Esophagus (tissue), 2 donors: ENCODE results near the gene CD3D. TPM values are rescaled to one million over a fixed set of nuclear protein-coding genes. Genes with fewer than 3 reads are reported as not detected.

ENCODE experiments used
- H3K27ac ChIP-seq, 2 donors: one replicate each; pipeline ENCODE4 v1.5.1; 2013; ENCODE audit warnings: low read depth in 2 of 2, mild to moderate bottlenecking in 2 of 2, inconsistent platforms in 1 of 2, low read length in 1 of 2, moderate library complexity in 1 of 2
- H3K27me3 ChIP-seq, 2 donors: one replicate each; pipeline ENCODE4 v1.6.1; 2013; ENCODE audit warnings: low read length in 2 of 2, control low read depth in 1 of 2, mild to moderate bottlenecking in 1 of 2; ENCODE audit not compliant: insufficient read depth in 2 of 2, control insufficient read depth in 1 of 2
- H3K36me3 ChIP-seq, 2 donors: one replicate each; pipeline ENCODE4 v1.6.1; 2013; ENCODE audit warnings: low read length in 1 of 2; ENCODE audit not compliant: control insufficient read depth in 2 of 2, insufficient read depth in 2 of 2
- H3K4me1 ChIP-seq, 2 donors: one replicate each; pipeline ENCODE4 v1.6.1; 2013; ENCODE audit warnings: low read length in 1 of 2; ENCODE audit not compliant: control insufficient read depth in 2 of 2, insufficient read depth in 2 of 2
- H3K4me3 ChIP-seq, 2 donors: one replicate each; pipeline ENCODE4 v1.5.1; 2013; ENCODE audit warnings: low read length in 2 of 2, mild to moderate bottlenecking in 2 of 2, low read depth in 1 of 2, moderate library complexity in 1 of 2
- H3K9me3 ChIP-seq, 2 donors: one replicate each; pipeline ENCODE4 v1.6.1; 2013; ENCODE audit warnings: mild to moderate bottlenecking in 2 of 2, low read depth in 1 of 2, low read length in 1 of 2, moderate library complexity in 1 of 2; ENCODE audit not compliant: control insufficient read depth in 2 of 2, insufficient read depth in 1 of 2
- WGBS, 2 donors: extraction: QIAGEN DNeasy Blood & Tissue Kit; methylation state at CpG; one replicate each; pipeline ENCODE4 v1.1.7; 2013; 5-methylcytosine and 5-hydroxymethylcytosine counted together
- polyA plus RNA-seq, 2 donors: library from polyadenylated mRNA; stranded (reverse); fragments of 200-250 nt; gene quantifications; one replicate each; pipeline ENCODE4 v1.2.3, GENCODE V29; 2013
- donor health status: healthy with polysubstance abuse.
- donor health status: Bipolar disorder and iron deficiency.

Gene CD3D
- polyA plus RNA-seq, 2 donors = 2.2 to 5.3 TPM

DNA sequence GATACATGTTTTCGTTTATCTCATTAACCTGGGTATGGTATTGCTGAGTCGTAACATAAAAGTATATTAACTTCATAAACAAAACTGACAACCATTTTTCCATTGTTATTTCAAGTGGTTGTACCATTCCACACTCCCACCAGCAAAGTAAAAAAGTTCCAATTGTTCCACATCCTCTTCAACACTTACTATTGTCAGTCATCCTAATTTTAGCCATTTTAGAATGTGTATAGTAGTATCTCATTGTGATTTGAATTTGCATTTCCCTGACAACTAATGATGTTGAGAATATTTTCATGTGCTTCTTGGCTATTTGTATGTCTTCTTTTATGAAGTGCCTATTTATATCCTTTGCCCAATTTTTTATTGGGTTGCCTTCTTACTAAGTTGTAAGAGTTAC is 48.5 kb downstream of the CD3D start:
- H3K9me3 ChIP-seq = no peaks in the 10 kb centered on the region
- WGBS, 2 donors = 89 to 92% methylated on average over 2 of the region's 2 CpGs
- no peaks in the 10 kb centered on the region for H3K27me3 ChIP-seq
- H3K4me3 ChIP-seq = no peak overlapping the region
- H3K36me3 ChIP-seq = no peaks in the 10 kb centered on the region
- H3K4me1 ChIP-seq = no peaks in the 10 kb centered on the region
- H3K27ac ChIP-seq = no peak overlapping the region

- Histone ChIP-seq H3K36me3 (no peaks in the 10 kb centered on the region), H3K27me3 (no peaks in the 10 kb centered on the region), H3K4me3 (no peak overlapping the region), H3K4me1 (no peaks in the 10 kb centered on the region), H3K27ac (no peak overlapping the region), H3K9me3 (no peaks in the 10 kb centered on the region)
- 59 to 66% methylated on average over 9 of the region's 9 CpGs for whole genome bisulfite sequencing, 2 donors
These were observed 50.9 kb downstream of the CD3D start for GRCh38 chr11:118291477-118292135.

DNA sequence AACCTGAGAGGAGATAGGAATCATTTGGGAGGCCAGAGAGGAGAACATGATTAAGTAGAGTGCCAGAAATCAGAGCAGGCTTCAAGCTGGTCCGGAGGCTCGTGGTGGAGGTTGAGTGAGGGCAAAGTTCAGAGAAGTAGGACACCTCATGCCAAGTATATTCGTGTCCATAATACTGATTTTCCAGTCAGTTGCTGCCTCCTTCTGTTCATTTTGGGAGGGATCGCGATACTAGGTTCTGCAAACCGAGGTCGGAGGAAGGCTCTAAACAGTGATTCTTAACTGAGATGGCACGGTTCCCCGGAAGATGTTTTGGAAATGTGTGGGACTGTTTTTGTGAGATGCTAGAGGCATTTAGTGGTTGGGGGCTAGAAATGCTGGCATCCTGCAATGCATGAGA is 51.6 kb downstream of the CD3D start:
- H3K27ac ChIP-seq = peak overlapping the region in 1 of 2 donors; percentile 38
- 12 to 14% methylated on average over 9 of the region's 9 CpGs for WGBS, 2 donors
- H3K9me3 ChIP-seq = no peaks in the 10 kb centered on the region
- H3K4me3 ChIP-seq = no peak overlapping the region
- no peaks in the 10 kb centered on the region for H3K36me3 ChIP-seq
- no peaks in the 10 kb centered on the region for H3K27me3 ChIP-seq
- no peaks in the 10 kb centered on the region for H3K4me1 ChIP-seq

DNA sequence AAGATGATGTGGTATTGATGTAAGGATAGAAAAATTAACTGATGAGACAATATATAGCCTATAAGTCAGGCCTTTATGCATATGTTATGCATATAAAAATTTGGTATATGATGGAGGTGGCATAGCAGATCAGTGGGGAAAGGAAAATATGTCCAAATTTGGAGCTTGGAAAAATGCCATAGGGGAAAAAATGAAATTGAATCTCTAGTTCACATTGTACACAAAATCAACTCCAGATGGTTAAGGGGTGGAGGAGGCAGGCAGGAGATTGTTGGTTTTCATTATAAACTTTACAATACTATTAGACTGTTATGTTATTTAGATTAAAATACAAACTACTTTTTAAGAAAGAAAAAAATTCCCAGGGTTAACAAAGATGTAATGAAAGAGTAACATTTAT is 53.1 kb downstream of the CD3D start:
- Histone ChIP-seq H3K9me3 (no peaks in the 10 kb centered on the region), H3K4me1 (no peaks in the 10 kb centered on the region), H3K4me3 (no peak overlapping the region), H3K36me3 (no peaks in the 10 kb centered on the region), H3K27me3 (no peaks in the 10 kb centered on the region), H3K27ac (no peak overlapping the region)

Other genes starting within 250 kb of the CD3D start
- gene SCN4B, start 189.9 kb downstream of the CD3D start, polyA plus RNA-seq = 1 to 10 TPM in 1 of 2 donors, under 1 TPM in 1; 0.75 to 1.1 TPM
- under 1 TPM; 0.06 to 0.19 TPM for gene SCN2B, start 166.1 kb downstream of the CD3D start, polyA plus RNA-seq
- 1 to 10 TPM; 6.1 to 7.0 TPM for gene JAML, start 117.7 kb downstream of the CD3D start, polyA plus RNA-seq
- 10 to 100 TPM; 18.8 to 34.1 TPM for gene MPZL3, start 90.3 kb downstream of the CD3D start, polyA plus RNA-seq
- 100 to 1,000 TPM; 150 to 185 TPM for gene MPZL2, start 78.4 kb downstream of the CD3D start, polyA plus RNA-seq
- 1 to 10 TPM; 4.6 to 5.1 TPM for gene CD3E, start 38.0 kb downstream of the CD3D start, polyA plus RNA-seq
- under 1 TPM; 0.24 to 0.45 TPM for gene CD3G, start 1.6 kb upstream of the CD3D start, polyA plus RNA-seq
- gene UBE4A, start 16.9 kb upstream of the CD3D start, polyA plus RNA-seq = 10 to 100 TPM in 1 of 2 donors, 1 to 10 TPM in 1; 9.5 to 12.0 TPM
- 100 to 1,000 TPM; 152 to 237 TPM for gene ATP5MG, start 58.9 kb upstream of the CD3D start, polyA plus RNA-seq
- 1 to 10 TPM; 6.4 to 8.5 TPM for gene KMT2A, start 93.8 kb upstream of the CD3D start, polyA plus RNA-seq
- gene TTC36, start 184.8 kb upstream of the CD3D start, polyA plus RNA-seq = under 1 TPM; 0.14 to 0.18 TPM
- 1 to 10 TPM; 5.3 to 6.0 TPM for gene TMEM25, start 188.5 kb upstream of the CD3D start, polyA plus RNA-seq
- 10 to 100 TPM in 1 of 2 donors, 1 to 10 TPM in 1; 8.6 to 10.9 TPM for gene IFT46, start 223.2 kb upstream of the CD3D start, polyA plus RNA-seq
- 10 to 100 TPM; 44.7 to 58.0 TPM for gene ARCN1, start 229.7 kb upstream of the CD3D start, polyA plus RNA-seq